IMR-90 (cell line): ENCODE measurements around the gene ZBTB11. TPM values are rescaled to one million over a fixed set of nuclear protein-coding genes. Genes with fewer than 3 reads are reported as not detected.

Experiments used
- ATAC-seq: fragments of 200-7000 bp; cut with Tn5 transposase; 2 replicates; pipeline ENCODE4 v1.9.1; 2020; ENCODE audit warnings: low read depth, mild to moderate bottlenecking, moderate library complexity
- BruUV-seq: library from RNA; stranded (reverse); fragments of 400-500 nt; replicated peaks from 2 replicates; lab custom pipeline; 2021; lab: Mats Ljungman, UMichigan
- CTCF ChIA-PET: fragments of 300-600 bp; formaldehyde crosslinking; extraction: SDS; loops from one replicate; lab custom pipeline; 2021; ENCODE audit warnings: antibody characterized with exemption; lab: Yijun Ruan, JAX
- POLR2A ChIA-PET: fragments of 300-600 bp; sonication (Branson Sonifier 250); formaldehyde crosslinking; loops from one replicate; lab custom pipeline; 2022; ENCODE audit warnings: antibody characterized with exemption; ENCODE audit not compliant: unreplicated experiment; lab: Charles Lee
- DNase-seq: peaks from one replicate; pipeline ENCODE4 v3.0.0; 2013
- H2AFZ ChIP-seq: replicated peaks from 2 replicates; pipeline ENCODE3; 2013; ENCODE audit warnings: low read length, mild to moderate bottlenecking; ENCODE audit not compliant: poor library complexity
- H2AK5ac ChIP-seq: 2 replicates; pipeline ENCODE4 v1.6.1; 2013; ENCODE audit warnings: low read depth, low read length, inconsistent platforms
- H2AK9ac ChIP-seq: replicated peaks from 2 replicates; pipeline ENCODE3; 2013; ENCODE audit warnings: mild to moderate bottlenecking, low read depth, low read length, moderate library complexity; ENCODE audit not compliant: poor library complexity
- H2BK120ac ChIP-seq: 2 replicates; pipeline ENCODE4 v1.6.1; 2013; ENCODE audit warnings: low read depth, low read length, inconsistent platforms
- H2BK15ac ChIP-seq: 3 replicates; pipeline ENCODE4 v1.6.1; 2013; ENCODE audit warnings: low read depth, low read length, inconsistent platforms
- H2BK20ac ChIP-seq: 2 replicates; pipeline ENCODE4 v1.6.1; 2013; ENCODE audit warnings: low read depth, mild to moderate bottlenecking, inconsistent platforms, low read length, moderate library complexity
- H2BK5ac ChIP-seq: 2 replicates; pipeline ENCODE4 v1.6.1; 2013; ENCODE audit warnings: mild to moderate bottlenecking, low read depth, low read length, inconsistent platforms; ENCODE audit not compliant: poor library complexity, severe bottlenecking
- H3K14ac ChIP-seq: replicated peaks from 2 replicates; pipeline ENCODE4 v1.6.1; 2013; ENCODE audit warnings: low read depth, low read length, inconsistent platforms
- H3K18ac ChIP-seq: 2 replicates; pipeline ENCODE4 v1.6.1; 2013; ENCODE audit warnings: low read depth, low read length, control low read depth
- H3K23ac ChIP-seq: 2 replicates; pipeline ENCODE4 v1.6.1; 2013; ENCODE audit warnings: low read depth, low read length, inconsistent platforms
- H3K27ac ChIP-seq: 2 replicates; pipeline ENCODE4 v1.5.1; 2013; ENCODE audit warnings: mild to moderate bottlenecking, control low read depth, low read length; ENCODE audit not compliant: insufficient read depth
- H3K27me3 ChIP-seq: 2 replicates; pipeline ENCODE4 v1.6.1; 2013; ENCODE audit warnings: low read length; ENCODE audit not compliant: control insufficient read depth, insufficient read depth
- H3K36me3 ChIP-seq: 2 replicates; pipeline ENCODE4 v1.6.1; 2013; ENCODE audit warnings: low read length, mixed read lengths; ENCODE audit not compliant: control insufficient read depth, insufficient read depth
- H3K4ac ChIP-seq: 2 replicates; pipeline ENCODE4 v1.6.1; 2013; ENCODE audit warnings: low read depth, low read length, inconsistent platforms
- H3K4me1 ChIP-seq: 2 replicates; pipeline ENCODE4 v1.6.1; 2013; ENCODE audit warnings: low read length, mixed read lengths; ENCODE audit not compliant: control insufficient read depth, insufficient read depth
- H3K4me2 ChIP-seq: 2 replicates; pipeline ENCODE4 v1.6.1; 2013; ENCODE audit warnings: low read depth, mild to moderate bottlenecking, control low read depth, low read length, moderate library complexity
- H3K4me3 ChIP-seq: 2 replicates; pipeline ENCODE4 v1.5.1; 2013; ENCODE audit warnings: low read depth, mild to moderate bottlenecking, control low read depth, low read length, moderate library complexity; ENCODE audit not compliant: insufficient read depth
- H3K56ac ChIP-seq: 2 replicates; pipeline ENCODE4 v1.6.1; 2013; ENCODE audit warnings: low read length, inconsistent platforms; ENCODE audit not compliant: insufficient read depth; ENCODE audit errors: extremely low read depth
- H3K79me1 ChIP-seq, 2 experiments: 2 replicates each; pipeline ENCODE4 v1.6.1; 2013; ENCODE audit warnings: low read length in 2 of 2, inconsistent platforms in 1 of 2, low read depth in 1 of 2
- H3K9ac ChIP-seq: 2 replicates; pipeline ENCODE4 v1.6.1; 2013; ENCODE audit warnings: low read depth, low read length, control low read depth
- H3K9me1 ChIP-seq: 2 replicates; pipeline ENCODE4 v1.6.1; 2013; ENCODE audit warnings: low read length, inconsistent platforms; ENCODE audit not compliant: insufficient read depth
- H3K9me3 ChIP-seq: 2 replicates; pipeline ENCODE4 v1.6.1; 2013; ENCODE audit warnings: low read length; ENCODE audit not compliant: control insufficient read depth, insufficient read depth
- H4K20me1 ChIP-seq: 2 replicates; pipeline ENCODE4 v1.6.1; 2013; ENCODE audit warnings: low read length, inconsistent platforms; ENCODE audit not compliant: insufficient read depth
- H4K5ac ChIP-seq: 2 replicates; pipeline ENCODE4 v1.6.1; 2013; ENCODE audit warnings: mild to moderate bottlenecking, low read depth, low read length, control low read depth
- H4K8ac ChIP-seq, 2 experiments: 2 replicates each; pipeline ENCODE4 v1.6.1; 2013; ENCODE audit warnings: low read depth in 2 of 2, low read length in 2 of 2, control low read depth in 1 of 2, inconsistent platforms in 1 of 2
- H4K91ac ChIP-seq: 2 replicates; pipeline ENCODE4 v1.6.1; 2013; ENCODE audit warnings: low read depth, low read length, inconsistent platforms; ENCODE audit not compliant: insufficient read depth
- BHLHE40 ChIP-seq: fragments of 150-350 bp; IDR thresholded peaks from 2 replicates; pipeline ENCODE4 v1.6.1; 2016; ENCODE audit warnings: mild to moderate bottlenecking, low read depth, low read length
- CEBPB ChIP-seq: IDR thresholded peaks from 2 replicates; pipeline ENCODE4 v1.6.1; 2012; ENCODE audit warnings: low read depth, low read length, improper control_type of control experiment
- CHD1 ChIP-seq: IDR thresholded peaks from 2 replicates; pipeline ENCODE4 v1.6.1; 2012; ENCODE audit warnings: low read depth, low read length, improper control_type of control experiment
- CTCF ChIP-seq: conservative IDR thresholded peaks from 2 replicates; pipeline ENCODE4 v1.5.1; 2012; ENCODE audit warnings: mild to moderate bottlenecking, low read depth, low read length, improper control_type of control experiment
- ELK1 ChIP-seq: fragments of 150-350 bp; IDR thresholded peaks from 2 replicates; pipeline ENCODE4 v1.6.1; 2016; ENCODE audit warnings: low read depth, mild to moderate bottlenecking, low read length, moderate library complexity, borderline replicate concordance
- FOS ChIP-seq: fragments of 150-350 bp; IDR thresholded peaks from 2 replicates; pipeline ENCODE4 v1.6.1; 2016; ENCODE audit warnings: low read depth, low read length
- MAFK ChIP-seq: IDR thresholded peaks from 2 replicates; pipeline ENCODE4 v1.6.1; 2012; ENCODE audit warnings: low read depth, low read length, improper control_type of control experiment
- MAZ ChIP-seq: IDR thresholded peaks from 2 replicates; pipeline ENCODE4 v1.6.1; 2012; ENCODE audit warnings: low read depth, mild to moderate bottlenecking, low read length, improper control_type of control experiment, moderate library complexity, borderline replicate concordance
- MXI1 ChIP-seq: IDR thresholded peaks from 2 replicates; pipeline ENCODE4 v1.6.1; 2012; ENCODE audit warnings: low read depth, mild to moderate bottlenecking, low read length, moderate library complexity, borderline replicate concordance
- NFE2L2 ChIP-seq: fragments of 150-350 bp; IDR thresholded peaks from 2 replicates; pipeline ENCODE4 v1.6.1; 2016; ENCODE audit warnings: low read depth, mild to moderate bottlenecking, low read length
- POLR2A ChIP-seq: IDR thresholded peaks from 2 replicates; pipeline ENCODE4 v1.6.1; 2012; ENCODE audit warnings: mild to moderate bottlenecking, low read depth, low read length
- RAD21 ChIP-seq: IDR thresholded peaks from 2 replicates; pipeline ENCODE4 v1.6.1; 2012; ENCODE audit warnings: low read length, improper control_type of control experiment
- RCOR1 ChIP-seq: IDR thresholded peaks from 2 replicates; pipeline ENCODE4 v1.6.1; 2012; ENCODE audit warnings: mild to moderate bottlenecking, low read length, improper control_type of control experiment; ENCODE audit not compliant: insufficient replicate concordance
- RFX5 ChIP-seq: IDR thresholded peaks from 2 replicates; pipeline ENCODE4 v1.8.0; 2012; ENCODE audit warnings: low read depth, mild to moderate bottlenecking, low read length, moderate library complexity
- SMC3 ChIP-seq: fragments of 150-350 bp; IDR thresholded peaks from 2 replicates; pipeline ENCODE4 v1.6.1; 2016; ENCODE audit warnings: low read depth, mild to moderate bottlenecking, antibody characterized with exemption, low read length, moderate library complexity
- USF2 ChIP-seq: fragments of 150-350 bp; IDR thresholded peaks from 2 replicates; pipeline ENCODE4 v1.6.1; 2017; ENCODE audit warnings: mild to moderate bottlenecking, antibody characterized with exemption, low read length, low read depth
- dilution Hi-C: fragments of 300-500 bp; cut with HindIII; formaldehyde crosslinking; loops from one replicate; pipeline ENCODE4 v1.14.3; 2018; ENCODE audit warnings: low sequenced_read_pairs; ENCODE audit not compliant: unreplicated experiment
- in situ Hi-C: fragments of 300-500 bp; cut with MboI; formaldehyde crosslinking; loops from 3 replicates; pipeline ENCODE4 v1.14.3; 2019; ENCODE audit warnings: low sequenced_read_pairs, inconsistent platforms, mixed read lengths
- intact Hi-C: fragments of 100-400 bp; cut with micrococcal nuclease; formaldehyde crosslinking; loops from 2 replicates; pipeline ENCODE4 v1.10.0; 2022
- polyA plus RNA-seq, 3 experiments: library from polyadenylated mRNA; depleted of rRNA; stranded (reverse); fragments of >200 nt; gene quantifications; 2 replicates each; pipeline ENCODE4 v1.2.3, GENCODE V29; 2012; ENCODE audit warnings: low replicate concordance in 1 of 3
- total RNA-seq: library from RNA; depleted of rRNA; stranded (reverse); fragments of >200 nt; gene quantifications from 2 replicates; pipeline ENCODE4 v1.2.3, GENCODE V29; 2012

Gene ZBTB11
- total and polyA plus RNA-seq, 2 of the 4 experiments (the other 2 are of a cell fraction): 6.0 to 17.2 TPM

GRCh38 chr3:101629219-101629618, 47.7 kb downstream of the ZBTB11 start:
- dilution Hi-C loops (no loop called here), intact Hi-C loops (no loop called here), in situ Hi-C loops (no loop called here)
- Histone ChIP-seq H4K20me1 (no peaks in the 10 kb centered on the region), H2AFZ (no peak overlapping the region), H3K14ac (no peak overlapping the region), H2AK9ac (no peak overlapping the region), H3K4ac (no peak overlapping the region), H3K23ac (no peak overlapping the region), H3K56ac (no peak overlapping the region), H2BK5ac (no peak overlapping the region), H3K9ac (no peak overlapping the region), H4K91ac (no peak overlapping the region), H3K9me3 (no peaks in the 10 kb centered on the region), H3K18ac (no peak overlapping the region), H4K8ac (no peak overlapping the region), H2BK120ac (no peak overlapping the region), H3K79me1 (no peaks in the 10 kb centered on the region), H4K5ac (no peak overlapping the region), H3K4me1 (no peaks in the 10 kb centered on the region), H2AK5ac (no peak overlapping the region), H3K27ac (no peak overlapping the region), H3K36me3 (no peaks in the 10 kb centered on the region), H3K4me3 (no peak overlapping the region), H3K9me1 (no peaks in the 10 kb centered on the region), H3K27me3 (no peaks in the 10 kb centered on the region; the same call in 1 of the 2 replicates), H2BK20ac (no peak overlapping the region), H3K4me2 (no peak overlapping the region), H2BK15ac (no peak overlapping the region)
- ChIA-PET CTCF (interaction anchor here (0.5 kb wide), 1 partner anchor 402 kb away, joined by 3 read pairs; no protein-coding TSS in a partner anchor), POLR2A (no interaction called here)
- DNase-seq (no peak), ATAC-seq (no peak)
- no TSS peak for BruUV-seq
- TF ChIP-seq NFE2L2: no peak
- TF ChIP-seq RCOR1: no peak
- no peak for TF ChIP-seq CEBPB
- TF ChIP-seq RAD21: no peak
- TF ChIP-seq MXI1: no peak
- TF ChIP-seq CHD1: no peak
- TF ChIP-seq SMC3: no peak
- no peak for TF ChIP-seq RFX5
- TF ChIP-seq MAFK: no peak
- no peak for TF ChIP-seq FOS
- TF ChIP-seq CTCF: no peak
- TF ChIP-seq BHLHE40: no peak
- TF ChIP-seq POLR2A: no peak
- TF ChIP-seq ELK1: no peak
- no peak for TF ChIP-seq USF2
- no peak for TF ChIP-seq MAZ
